Activated T-cell treated with anti-CD3 and anti-CD28 coated beads for 48 hours (primary cell): ENCODE data around the gene FRMD4A.

ENCODE experiments used
- DNase-seq: peaks from one replicate; pipeline ENCODE4 v3.0.0-alpha.2; 2020; ENCODE audit warnings: low read depth

FRMD4A gene

DNA sequence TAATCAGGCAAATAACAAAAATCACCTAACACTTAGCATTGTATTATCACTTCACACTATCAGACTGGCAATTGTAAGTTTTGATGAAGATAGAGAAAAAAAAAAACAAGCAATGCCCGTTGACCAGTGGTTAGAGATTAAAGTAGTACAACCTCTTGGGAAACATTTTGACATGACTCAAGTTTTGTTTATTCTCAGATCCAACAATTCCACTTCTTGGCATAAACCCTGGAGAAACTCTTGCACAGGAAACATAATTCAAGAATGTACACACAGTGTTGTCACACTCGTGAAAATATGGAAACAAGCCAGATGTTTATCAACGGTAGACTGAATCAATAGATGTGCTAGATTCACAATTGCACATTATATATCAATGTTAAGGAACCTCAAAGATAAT, 37.2 kb downstream of the FRMD4A start:
- no peak for DNase-seq

DNA sequence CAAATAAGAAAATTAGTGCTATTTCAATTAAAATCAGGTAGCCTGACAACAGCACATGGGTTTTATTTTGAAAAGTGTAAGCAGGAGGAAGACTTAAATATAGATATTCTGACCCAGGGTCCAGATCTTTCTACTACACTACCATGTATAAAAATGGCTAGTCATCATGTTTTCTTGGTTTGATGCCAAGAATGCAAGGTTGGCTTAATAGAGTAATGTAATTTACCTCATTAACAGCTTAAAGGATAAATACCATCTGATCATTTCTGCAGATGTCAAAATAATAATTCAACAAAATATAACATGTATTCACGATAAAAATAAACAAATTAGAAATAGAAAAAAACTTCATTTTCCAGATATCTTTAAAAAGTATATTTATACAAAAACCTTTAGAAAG, 39.4 kb downstream of the FRMD4A start:
- DNase-seq: no peak

DNA sequence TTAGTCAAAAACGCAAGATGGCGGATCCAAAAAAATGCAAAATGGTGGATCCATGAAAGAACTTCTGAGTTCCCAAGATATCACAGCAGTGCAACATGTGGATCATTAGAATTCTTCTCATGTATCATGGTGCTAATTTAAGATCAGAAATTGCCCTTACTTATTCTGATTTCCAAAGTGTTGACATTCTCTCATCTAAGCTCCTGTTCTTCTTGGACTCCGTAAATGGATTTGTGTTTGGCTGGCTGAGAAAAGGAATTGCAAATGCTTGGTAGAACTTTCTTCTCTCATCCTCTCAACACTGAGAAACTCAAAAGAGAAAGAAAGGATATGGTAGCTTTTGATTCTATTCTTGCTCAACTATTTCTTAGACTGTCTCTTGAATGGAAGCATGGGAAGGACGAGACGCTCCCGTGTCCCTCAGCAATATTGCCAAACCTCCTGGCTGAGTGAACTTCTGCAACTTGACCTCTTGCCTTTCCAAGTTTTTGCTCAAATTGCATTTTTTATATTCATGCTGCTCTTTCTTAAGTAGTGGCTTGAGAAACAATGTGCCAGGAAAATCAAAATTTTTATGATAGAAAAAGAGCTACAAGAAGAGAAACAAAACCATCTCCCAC, 44.7 kb downstream of the FRMD4A start:
- no peak for DNase-seq

DNA sequence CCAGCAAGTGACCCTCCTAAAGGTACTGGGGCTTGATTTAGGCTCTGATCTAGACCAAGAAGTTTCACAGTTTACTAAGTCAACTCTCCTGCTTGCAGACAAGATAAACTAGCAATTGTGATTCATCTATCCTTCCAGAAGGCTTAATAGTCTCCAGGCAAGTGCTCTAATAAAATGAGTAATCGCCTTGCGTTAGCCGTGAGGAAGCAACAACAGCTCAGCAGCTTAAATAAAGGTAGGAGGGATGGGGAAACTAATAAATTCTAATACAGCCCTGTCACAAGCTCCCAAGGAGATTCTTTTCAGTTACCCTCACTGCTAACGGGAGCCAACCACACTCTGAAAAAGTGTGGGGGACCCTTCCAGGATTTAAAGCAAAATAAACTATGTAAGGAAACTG, 48.4 kb downstream of the FRMD4A start:
- no peak for DNase-seq

DNA sequence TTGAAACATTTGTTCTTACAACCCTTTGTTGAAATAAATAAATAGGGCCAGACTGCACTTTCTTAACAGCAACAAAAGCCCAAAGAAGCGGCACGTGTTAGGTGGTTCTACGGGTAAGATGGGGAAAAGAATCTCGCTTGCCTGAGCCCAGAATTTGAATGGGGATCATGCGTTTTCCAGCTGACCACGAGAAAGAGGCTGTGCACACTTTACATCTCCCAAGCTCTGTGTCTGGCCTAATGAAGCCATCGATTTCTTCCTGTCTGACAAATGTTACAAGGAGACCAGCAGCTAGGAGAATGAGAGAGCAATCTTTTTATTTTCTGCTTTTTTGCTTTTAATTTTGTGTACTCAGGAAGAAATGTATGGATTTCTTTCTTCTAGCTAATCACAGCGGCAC, 52.2 kb downstream of the FRMD4A start:
- DNase-seq: no peak

DNA sequence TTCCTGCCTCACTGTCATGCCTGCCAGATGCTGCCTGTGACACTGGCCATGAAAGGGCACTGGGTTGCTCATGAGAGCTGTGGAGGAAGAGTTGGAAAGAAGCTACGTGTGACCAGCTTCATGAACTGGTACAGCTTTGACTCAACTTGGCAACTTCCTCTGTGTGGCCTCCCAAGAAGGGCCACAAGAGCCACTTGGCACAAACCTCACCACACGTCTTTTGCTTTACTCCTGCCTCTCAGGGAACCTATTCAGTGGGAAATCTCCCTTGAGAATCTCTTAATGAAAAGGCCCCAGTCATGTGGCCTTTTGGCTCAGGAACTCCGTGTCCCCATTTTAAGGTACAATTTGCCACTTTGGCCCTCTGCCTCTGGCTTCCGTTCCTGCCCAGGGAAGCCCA, 54.5 kb downstream of the FRMD4A start:
- no peak for DNase-seq

DNA sequence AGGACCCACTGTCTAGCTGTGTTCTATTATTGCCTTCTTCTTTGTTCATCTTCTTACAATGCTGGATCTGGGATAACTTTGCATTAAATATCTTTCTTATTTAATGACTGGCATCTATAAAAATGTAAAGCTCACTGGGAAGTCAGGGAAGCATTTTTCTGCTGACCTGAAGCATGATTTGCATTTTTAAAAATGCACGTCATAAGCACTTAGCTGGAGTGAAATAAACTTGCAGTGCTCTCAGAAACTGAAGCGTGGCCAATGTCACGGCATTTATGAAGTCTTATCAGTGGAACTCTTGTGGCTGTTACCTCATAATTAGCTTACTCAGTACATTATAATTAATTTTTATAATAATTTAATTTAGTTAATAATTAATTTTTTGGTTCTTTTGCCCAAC, 59.1 kb downstream of the FRMD4A start:
- no peak for DNase-seq

DNA sequence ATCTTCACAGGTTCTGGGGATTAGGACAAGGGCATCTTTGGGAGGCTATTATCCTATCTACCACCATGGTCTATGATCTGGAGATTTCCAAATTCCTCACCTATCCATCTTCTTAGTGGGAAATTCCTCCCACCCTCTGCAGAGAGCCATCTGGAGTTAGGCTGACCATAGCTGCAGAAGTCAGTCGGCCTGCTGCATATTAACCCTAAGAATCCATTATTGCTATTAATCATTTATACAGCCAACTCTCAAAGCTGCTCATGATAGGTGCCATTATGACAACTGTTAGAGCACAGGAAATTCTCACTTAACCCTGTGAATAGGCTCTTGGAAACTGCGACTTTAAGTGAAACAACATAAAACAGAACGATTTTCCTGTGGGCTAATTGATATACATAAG, 60.4 kb downstream of the FRMD4A start:
- DNase-seq: no peak

DNA sequence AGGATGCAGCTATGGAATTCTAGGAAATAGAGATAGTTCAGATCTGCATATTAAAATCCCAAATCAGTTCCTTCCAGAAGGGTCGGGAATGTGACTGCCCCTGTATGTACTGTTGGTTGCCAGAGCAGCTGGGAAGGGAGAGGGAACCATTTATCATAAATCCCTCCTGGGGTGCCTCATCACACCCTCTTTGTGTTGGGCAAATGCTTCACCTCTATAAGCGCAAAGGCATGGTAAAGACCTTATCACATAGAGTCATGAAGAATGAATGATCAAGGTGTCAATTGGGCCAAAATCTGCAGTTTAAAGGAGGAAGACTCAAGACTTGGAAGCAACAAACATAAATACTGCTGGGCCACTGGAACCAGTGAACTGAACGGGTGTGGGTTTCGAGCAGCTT, 65.0 kb downstream of the FRMD4A start:
- DNase-seq: no peak

DNA sequence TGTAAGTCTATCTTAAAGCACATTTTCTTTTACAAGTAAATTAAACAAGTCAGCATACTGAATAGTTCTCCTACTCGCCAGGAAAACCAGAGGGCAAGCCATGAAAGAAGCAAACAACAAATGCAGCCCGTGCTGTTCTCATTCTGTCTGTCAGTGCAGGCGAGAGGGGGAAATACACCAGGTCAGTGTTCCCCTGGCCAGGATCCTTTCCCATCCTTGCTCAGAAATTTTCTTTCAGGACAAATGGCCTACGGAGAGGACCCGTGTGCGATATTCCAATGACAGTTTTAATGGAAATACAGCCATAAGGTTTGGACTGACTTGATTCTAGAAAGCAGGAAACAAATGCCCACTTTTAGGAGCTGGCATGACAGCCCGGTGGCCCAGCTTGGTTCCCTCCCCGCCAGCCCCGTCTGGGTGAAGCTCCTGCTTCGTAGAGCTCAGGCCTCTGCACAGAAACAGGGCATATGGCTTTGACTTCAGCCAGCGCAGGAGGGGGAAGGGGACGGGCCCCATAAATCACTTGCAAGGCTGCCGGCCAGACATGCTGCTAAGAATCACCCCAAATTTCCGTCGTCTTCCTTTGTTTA, 67.8 kb downstream of the FRMD4A start:
- DNase-seq: no peak

DNA sequence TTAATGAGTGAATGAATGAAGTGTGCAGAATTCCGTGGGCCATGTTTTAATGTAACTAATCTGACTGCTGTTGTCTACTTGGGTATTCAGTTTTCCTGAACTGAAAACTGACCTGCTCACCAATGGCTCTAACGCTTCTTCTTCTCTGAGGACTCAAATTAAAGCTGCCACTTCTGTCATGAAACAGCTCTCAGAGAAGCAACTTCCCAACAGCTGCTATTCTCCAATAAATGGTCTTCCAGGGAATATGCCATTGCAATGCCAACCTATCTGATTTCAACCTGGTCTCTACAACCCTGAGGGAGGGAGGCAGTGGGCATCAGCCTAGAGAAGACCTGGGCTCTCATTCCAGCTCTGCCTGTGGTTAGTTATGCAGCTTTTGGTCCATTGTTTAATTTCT, 69.4 kb downstream of the FRMD4A start:
- DNase-seq: no peak

DNA sequence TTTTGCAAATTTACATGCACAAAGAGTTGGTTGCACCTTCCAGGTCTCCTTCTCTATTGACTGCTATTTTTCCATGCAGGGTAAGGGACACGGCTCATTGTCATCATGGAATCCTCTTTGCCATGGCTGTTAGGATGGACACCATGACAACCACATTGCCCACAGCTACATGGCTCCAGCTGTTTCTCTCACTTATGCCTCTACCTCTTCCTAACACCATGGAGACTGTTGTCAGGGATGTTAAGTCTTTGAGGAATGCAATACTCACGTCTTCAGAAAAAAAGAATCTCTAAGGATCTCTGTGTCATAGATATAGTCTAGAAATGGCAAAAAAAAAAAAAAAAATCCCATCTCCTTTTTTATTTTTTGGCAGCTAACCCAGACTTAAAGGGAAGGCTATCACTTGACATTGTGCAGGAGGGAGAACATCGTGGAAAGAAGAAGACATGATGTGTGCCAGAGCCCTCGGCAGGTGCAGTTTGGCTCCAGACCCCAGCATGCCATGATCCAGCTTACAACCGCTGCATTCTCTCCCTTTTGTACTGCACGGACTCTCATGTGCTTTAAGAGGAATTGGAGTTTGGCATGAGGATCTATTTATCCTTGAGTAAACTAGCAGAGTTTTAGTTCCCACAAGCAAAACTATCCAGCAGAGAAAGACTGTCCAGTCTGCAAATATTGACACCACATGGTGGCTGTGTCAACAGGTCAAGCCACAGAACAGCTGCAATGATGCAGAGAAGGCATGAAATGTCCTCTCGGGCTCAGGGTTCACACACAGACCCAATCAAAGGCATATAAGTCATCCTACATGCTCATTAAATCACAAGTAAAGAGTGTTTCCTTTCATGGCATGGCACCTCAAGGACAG, 70.8 kb downstream of the FRMD4A start:
- DNase-seq: no peak

DNA sequence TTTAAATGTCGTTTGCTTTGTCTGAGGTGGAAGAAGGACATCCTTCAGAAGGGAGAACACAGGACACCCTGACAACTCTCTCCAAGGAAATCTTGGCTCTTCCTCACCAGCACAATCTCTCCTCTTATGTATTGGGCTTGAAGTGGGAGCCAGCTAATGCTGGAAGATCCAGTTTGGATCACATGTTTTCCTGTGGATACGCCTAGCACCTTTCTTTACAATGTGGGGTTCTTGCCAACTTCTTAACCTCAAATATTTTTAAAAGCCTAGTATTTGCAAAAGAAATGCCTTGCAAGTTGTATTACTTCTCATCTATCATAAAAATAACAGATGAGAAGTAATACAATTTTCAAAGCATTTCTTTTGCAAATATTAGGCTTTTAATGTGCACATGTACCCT, 76.4 kb downstream of the FRMD4A start:
- DNase-seq: no peak

DNA sequence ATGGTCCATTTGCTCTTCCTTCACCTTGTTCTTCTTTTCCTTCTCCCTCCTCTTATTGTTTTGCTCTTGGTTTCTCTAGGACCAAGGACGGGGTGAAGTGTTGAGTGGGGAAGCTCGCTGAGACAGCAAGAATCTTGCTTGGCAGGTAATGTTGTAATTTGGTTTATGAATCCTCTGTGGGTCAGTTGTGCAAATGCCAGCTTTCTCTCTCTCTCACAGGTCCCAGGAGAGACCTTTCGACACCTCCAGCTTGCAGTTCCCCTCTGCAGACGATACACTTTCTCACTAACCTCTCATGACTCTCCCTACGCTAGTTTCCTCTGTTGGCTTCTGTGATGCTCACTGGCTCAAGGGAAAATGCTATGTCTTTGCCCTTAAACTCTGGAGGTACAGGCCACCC, 77.0 kb downstream of the FRMD4A start:
- no peak for DNase-seq

DNA sequence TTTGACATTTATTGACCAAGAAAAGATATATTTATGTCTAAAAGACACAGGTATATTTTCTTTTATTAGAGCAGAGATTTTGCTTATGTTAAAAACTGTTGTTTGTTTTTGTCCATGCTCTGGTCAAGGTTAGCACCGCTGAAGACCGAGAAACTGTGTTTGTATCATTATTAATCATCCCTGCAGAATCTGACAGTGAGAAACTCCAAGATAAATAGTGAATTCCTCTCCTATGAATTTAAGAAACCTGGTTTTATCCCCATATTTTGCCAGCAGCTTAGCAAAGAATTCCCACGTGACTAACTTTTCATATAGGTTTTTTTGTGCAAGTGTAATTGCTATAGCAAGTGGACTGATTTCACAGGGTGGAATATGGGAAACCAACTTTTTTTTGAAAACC, 77.6 kb downstream of the FRMD4A start:
- DNase-seq: no peak

DNA sequence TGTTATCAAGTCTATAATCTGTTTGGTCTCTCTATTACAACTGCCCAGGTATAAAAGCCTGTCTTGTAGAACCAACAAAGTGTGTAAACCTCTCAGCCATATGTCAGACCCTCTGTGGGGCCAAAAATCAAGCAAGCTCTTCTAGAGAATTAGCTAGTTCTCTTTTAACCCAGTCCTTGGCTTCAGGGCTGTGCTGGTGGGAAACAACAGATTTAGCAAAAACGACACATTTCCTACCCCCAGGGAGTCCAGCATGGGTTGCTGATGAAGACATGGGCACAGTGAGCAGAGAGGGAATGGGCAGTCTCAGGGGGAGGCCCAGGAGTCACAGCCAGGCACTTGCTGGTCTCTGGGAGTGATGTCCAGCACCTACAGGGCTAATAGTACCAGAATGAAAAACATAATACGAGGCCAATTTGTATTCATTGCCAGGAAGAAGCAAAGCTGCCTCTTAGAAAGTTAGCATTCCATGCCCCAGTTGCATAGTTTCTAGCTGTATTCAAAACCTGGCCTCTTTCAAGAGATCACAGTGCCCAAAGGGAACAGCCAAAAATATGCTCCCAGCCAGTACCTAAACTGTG, 80.1 kb downstream of the FRMD4A start:
- no peak for DNase-seq

DNA sequence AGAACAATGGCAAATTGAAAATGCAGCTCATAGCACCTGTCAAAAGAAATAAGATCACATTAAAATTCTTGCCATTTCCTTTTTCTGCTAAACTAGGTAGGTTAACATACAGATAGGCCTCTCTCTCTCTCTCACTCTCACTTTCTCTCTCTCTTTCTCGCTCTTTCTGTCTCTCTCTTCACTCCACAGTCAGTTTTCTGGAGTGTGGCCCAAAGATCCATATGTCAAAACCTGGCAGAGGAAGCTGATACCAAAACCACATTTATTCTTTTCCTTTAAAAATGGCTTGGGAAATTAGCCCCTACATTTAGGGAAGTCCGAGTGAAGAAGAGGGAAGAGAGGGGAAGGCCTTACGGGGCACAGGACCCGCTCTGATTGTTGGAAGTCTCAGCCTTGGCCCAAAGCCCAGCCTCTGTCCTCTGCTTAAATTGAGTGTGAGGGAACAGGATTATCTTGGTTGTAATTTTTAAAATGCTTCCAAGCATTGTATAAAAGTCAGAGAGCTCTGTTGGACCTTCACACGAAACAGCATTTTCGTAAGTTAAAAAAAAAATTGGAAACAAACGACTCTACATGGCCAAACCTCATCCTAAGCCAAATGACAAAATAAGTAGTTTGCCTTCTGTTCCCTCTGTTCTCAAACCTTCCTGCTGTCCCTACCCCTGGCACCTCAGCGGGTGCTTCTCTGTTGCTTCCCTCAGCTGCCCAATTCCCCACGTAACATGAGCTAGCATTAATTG, 83.2 kb downstream of the FRMD4A start:
- DNase-seq: no peak

DNA sequence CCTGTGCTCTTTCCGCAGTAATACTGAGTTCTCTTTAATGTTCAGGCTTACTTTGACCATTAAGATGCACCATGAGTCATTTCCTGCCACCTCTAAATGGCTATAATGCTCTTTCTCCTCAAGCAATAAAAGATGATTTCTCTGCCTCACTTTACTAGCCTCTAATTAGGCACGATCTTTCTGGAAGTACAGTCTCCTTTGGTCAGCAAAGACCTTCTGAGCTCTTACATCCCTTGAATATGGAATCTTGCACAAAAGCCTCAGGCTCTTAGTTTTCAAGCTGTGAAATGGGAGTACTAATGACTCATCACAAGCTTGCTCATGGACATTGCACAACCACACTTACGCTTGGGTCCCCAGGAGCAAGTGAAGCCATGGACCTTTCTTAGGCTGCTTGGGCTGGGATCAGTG, 85.9 kb downstream of the FRMD4A start:
- no peak for DNase-seq

DNA sequence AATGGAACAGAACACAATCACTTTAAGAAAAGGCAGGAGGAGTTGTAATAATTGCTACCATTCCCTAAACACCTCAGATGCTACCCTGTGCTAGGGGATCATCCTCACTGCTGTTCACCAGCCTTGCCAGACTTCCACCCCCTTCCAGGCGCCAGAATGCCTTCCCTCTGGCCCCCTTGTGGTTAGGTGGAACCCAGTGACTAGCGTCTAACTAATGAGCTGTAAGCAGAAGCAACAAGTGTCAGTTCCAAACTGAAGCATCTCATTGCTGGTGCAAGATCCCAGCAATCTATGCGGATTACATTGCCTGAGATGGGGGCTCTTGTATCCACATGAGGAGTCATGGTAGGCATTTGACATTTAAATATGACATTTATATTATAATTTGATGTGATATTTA, 86.6 kb downstream of the FRMD4A start:
- DNase-seq: no peak

DNA sequence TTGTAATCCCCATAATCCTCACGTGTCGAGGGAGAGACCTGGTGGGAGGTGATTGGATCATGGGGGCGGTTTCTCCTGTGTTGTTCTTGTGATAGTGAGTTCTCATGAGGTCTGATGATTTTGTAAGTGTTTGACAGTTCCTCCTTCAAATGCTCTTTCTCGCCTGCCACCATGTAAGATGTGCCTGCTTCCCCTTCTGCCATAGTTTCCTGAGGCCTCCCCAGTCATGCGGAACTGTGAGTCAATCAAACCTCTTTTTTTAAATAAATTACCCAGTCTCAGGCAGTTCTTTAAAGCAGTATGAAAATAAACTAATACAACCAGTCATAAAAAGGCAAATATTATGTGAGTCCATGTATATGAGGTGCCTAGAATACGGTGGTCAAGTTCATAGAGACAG, 87.5 kb downstream of the FRMD4A start:
- DNase-seq: no peak

DNA sequence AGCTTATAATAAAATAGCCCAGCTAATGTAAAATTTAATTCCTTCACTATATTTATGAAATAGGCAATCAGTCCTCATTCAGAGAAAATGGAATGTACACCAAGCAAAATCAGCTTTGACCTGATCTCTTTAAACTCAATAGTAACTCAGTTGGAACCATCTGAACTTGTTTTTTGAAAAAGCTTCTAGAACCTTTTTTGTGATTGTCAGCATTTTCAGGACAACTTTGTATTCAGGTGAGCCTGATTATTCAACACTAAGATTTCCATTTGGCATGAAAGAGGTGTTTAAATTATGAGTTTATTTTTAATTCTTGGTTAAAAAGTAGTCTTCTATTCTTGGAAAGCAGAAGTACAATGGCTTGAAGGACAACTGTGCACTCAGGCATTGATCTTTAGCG, 89.5 kb downstream of the FRMD4A start:
- no peak for DNase-seq
